Measurements from ENCODE around the gene ABI1.
A peak's percentile ranks its signal among the peaks of the same experiment; 100 is the strongest.

The ABI1 gene

DNA sequence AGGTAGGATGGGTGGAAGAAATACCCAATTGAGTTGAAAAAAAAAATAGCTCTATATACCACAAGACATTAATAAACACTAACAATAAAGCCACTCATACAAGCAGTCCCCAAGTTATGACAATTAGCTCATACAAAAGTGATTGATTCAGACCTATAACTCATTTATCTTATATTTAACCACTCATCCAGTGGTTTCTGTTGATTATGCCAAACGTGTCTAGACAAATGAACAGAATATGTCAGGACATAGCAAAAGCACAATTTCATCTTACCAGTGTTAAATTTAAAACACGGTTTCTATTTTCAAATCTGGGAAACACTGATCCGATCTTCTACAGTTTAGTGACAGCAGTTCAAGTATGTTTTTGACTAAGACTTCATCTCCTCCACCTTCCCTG, 17.0 kb downstream of the ABI1 start:
- TF ChIP-seq, protein P1, sequence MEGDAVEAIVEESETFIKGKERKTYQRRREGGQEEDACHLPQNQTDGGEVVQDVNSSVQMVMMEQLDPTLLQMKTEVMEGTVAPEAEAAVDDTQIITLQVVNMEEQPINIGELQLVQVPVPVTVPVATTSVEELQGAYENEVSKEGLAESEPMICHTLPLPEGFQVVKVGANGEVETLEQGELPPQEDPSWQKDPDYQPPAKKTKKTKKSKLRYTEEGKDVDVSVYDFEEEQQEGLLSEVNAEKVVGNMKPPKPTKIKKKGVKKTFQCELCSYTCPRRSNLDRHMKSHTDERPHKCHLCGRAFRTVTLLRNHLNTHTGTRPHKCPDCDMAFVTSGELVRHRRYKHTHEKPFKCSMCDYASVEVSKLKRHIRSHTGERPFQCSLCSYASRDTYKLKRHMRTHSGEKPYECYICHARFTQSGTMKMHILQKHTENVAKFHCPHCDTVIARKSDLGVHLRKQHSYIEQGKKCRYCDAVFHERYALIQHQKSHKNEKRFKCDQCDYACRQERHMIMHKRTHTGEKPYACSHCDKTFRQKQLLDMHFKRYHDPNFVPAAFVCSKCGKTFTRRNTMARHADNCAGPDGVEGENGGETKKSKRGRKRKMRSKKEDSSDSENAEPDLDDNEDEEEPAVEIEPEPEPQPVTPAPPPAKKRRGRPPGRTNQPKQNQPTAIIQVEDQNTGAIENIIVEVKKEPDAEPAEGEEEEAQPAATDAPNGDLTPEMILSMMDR (IDR thresholded peaks at IDR 0.05; ENCODE audit: low read depth, low read length), result no peak
- no peak for DNase-seq (ENCODE audit: extremely low read depth, low read depth)

DNA sequence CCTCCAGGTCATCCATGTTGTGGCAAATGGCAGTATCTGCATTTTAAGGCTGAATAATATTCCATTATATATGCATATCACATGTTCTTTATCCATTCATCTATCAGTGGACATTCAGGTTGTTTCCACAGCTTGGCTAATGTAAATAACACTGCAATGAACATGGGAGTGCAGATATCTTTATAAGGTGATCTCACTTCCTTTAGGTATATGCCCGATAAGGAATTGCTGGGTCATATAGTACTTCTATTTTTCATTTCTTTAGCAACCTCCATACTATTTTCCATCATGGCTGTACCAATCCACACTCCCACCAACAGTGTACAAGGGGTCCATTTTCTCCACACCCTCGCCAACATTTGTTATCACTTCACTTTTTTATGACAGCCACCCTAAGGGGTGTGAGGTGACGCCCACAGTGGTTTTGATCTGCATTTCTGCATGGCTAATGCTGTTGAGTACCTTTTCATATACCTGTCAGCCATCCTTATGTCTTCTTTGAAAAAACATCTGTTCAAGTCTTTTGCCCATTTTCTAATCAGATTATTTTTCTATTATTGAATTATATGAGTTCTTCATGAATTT, 18.9 kb downstream of the ABI1 start:
- DNase-seq (ENCODE audit: extremely low read depth, low read depth), result no peak

DNA sequence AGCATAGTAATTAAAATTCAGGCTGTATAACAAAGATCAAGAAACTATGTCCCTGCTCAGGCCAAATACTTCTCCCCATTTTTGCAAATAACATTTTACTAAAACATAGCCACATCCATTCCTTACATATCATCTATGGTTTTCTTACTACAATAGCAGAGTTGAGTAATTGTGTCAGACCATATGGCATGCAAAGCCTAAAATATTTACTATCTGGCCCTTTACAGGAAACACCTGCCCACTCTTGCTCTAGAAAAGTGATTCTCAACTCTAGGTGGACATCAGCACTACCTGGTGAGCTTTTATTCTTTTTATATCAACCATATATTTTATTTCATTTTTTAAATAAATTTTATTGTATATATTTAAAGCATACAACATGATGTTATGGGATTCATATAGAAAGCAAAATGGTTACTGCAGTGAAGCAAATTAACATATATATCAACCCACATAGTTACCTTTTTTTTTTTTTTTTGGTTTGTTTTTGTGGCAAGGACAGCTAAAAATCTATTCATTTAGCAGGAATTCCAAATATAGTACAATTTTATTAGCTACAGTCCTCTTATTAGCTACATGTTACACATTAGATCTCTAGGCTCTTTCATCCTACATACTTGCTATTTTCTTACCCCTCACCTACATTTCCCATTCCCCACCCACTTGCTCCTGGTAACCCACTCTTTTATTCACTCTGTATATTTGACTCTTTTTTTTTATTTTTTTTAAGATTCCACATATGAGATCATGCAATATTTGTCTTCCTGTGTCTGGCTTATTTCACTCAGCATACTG, 19.6 kb downstream of the ABI1 start:
- no peak for DNase-seq (ENCODE audit: extremely low read depth, low read depth)

More for the DNA sequence above, 18.9 kb downstream of the ABI1 start:
- TF ChIP-seq, protein P1 (IDR thresholded peaks at IDR 0.05; ENCODE audit: low read depth, low read length), result no peak

DNA sequence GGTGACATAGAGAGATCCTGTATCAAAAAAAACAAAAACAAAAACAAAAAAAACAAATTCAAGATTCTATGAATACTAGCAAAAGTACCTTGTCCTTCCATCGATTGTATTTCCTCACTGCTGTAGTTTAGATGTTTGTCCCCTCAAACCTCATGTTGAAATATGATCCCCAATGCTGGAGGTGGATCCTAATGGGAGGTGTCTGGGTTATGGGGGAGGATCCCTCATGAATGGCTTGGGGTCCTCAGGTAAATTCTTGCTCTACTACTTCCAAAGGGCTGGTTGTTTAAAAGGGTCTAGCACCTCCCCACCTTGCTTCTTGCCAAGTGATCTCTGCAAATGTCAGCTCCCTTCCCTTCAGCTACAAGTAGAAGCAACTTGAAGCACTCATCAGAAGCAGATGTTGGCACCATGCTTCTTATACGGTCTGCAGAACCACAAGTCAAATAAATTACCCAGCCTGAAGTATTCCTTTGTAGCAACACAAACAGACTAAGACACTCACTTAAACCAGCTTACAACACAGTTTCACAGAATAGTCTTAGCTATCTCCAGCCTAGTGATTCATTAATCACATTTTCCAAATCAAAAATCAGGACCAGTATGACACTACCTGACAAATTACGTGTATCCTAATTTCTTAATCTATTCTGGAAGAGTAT, 20.7 kb downstream of the ABI1 start:
- DNase-seq (ENCODE audit: extremely low read depth, low read depth), result peak; percentile 78
- TF ChIP-seq, protein P1 (IDR thresholded peaks at IDR 0.05; ENCODE audit: low read depth, low read length), result no peak

More for the DNA sequence above, 19.6 kb downstream of the ABI1 start:
- TF ChIP-seq, protein P1 (IDR thresholded peaks at IDR 0.05; ENCODE audit: low read depth, low read length), result no peak

DNA sequence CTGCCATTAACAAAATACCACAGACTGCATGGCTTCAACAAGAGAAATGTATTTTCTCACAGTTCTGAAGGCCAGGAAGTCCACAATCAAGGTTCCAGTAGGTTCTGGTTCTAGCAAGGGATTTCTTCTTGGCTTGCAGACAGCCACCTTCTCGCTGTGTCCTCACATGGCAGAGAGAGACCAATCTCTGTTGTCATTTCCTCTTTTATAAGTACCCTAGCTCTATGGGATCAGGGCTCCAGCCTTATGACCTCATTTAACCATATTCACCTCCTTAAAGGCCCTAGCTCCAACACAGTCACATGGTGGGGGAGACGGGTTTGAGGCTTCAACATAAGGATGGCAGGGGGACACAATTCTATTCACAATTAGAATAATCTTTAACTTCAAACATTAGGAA, 23.6 kb downstream of the ABI1 start:
- no peak for DNase-seq (ENCODE audit: extremely low read depth, low read depth)
- TF ChIP-seq, protein P1 (IDR thresholded peaks at IDR 0.05; ENCODE audit: low read depth, low read length), result no peak

DNA sequence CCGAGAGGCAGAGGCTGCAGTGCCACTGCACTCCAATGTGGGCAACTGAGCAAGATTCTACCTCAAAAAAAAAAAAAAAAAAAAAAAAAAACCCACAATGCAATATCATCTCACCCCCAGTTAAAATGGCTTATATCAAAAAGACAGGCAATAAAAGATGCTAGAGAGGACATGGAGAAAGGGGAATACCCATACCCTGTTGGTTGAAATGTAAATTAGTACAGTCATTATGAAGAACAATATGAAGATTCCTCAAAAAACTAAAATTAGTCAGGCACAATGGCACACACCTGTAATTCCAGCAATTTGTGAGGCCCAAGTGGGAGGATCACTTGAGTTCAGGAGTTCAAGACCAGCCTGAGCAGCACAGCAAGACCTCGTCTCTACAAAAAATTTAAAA, 25.7 kb downstream of the ABI1 start:
- TF ChIP-seq, protein P1 (IDR thresholded peaks at IDR 0.05; ENCODE audit: low read depth, low read length), result no peak

DNA sequence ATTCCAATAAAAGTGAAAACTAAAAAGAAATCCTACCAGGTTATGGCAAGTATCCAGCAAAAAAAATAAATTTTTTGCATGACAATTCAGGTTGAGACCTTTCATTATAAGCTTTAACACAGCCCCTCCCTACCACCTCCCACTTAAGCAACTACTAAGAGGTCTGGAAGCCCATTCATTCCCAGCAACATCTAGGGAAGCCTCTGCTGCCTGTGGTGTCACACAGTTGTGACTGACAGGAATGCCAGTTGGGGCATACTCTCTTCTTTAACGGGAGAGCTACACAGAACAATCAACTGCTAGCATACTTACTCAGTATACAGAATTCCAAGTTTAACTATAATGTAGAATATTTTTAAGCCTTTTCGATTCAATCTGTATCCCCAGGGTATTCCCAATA, 27.8 kb downstream of the ABI1 start:
- TF ChIP-seq, protein P1 (IDR thresholded peaks at IDR 0.05; ENCODE audit: low read depth, low read length), result no peak

More for the DNA sequence above, 25.7 kb downstream of the ABI1 start:
- no peak for DNase-seq (ENCODE audit: extremely low read depth, low read depth)

More for the DNA sequence above, 27.8 kb downstream of the ABI1 start:
- DNase-seq (ENCODE audit: extremely low read depth, low read depth), result no peak

Data from AG09319 (cell line).